Esophagus muscularis mucosa (tissue), 4 donors: Measurements from ENCODE around the gene DMD.

Experiments used
- EP300 ChIP-seq: sonication (generic); formaldehyde crosslinking; IDR thresholded peaks from one replicate; pipeline ENCODE4 v1.6.1; 2017; ENCODE audit warnings: antibody characterized with exemption
- POLR2A ChIP-seq: fragments of 450-650 bp; IDR thresholded peaks from one replicate; pipeline ENCODE4 v1.6.1; 2017; ENCODE audit warnings: antibody characterized with exemption, moderate library complexity, mild to moderate bottlenecking, low read depth
- TF ChIP-seq, protein P1 (sequence below), 3 experiments: fragments of 200-600 bp in 2 of 3; fragments of 450-650 bp in 1 of 3; sonication (generic) in 2 of 3; IDR thresholded peaks; one replicate each; pipeline ENCODE4 v1.5.1; 2017 to 2019; ENCODE audit warnings: antibody characterized with exemption in 3 of 3, mild to moderate bottlenecking in 2 of 3, moderate library complexity in 1 of 3

DNA sequence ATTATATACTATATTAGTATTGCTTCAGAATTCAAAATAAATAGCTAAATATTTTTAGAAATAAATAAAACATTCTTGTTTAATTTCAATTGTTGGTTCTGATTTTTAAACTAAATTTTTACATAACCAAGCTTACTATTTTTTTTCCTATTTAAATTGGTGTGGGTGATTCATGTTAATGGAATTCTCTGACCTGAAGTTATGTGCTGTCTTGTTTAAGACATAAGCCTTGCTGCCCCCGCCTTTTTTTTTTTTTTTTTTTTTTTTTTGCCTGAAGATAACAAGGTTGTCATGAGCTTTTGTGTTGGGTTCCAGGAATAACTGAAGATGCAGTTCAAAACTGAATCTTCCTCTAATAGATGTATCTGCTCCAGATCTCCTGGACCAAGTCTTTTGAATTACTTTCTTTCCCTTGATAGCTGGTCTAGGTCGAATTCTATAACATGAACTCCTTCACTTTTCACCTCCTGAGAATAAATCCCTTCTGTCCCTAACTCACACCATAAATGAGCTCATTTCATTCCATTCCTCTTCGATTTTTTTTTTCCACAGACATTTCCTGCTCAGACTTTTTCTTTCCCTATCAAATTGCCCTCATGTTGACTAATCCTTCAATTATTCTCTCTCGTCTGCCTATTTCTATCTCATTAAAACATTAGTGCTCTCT lies 1878.1 kb downstream of the DMD start:
- TF ChIP-seq, protein P1, sequence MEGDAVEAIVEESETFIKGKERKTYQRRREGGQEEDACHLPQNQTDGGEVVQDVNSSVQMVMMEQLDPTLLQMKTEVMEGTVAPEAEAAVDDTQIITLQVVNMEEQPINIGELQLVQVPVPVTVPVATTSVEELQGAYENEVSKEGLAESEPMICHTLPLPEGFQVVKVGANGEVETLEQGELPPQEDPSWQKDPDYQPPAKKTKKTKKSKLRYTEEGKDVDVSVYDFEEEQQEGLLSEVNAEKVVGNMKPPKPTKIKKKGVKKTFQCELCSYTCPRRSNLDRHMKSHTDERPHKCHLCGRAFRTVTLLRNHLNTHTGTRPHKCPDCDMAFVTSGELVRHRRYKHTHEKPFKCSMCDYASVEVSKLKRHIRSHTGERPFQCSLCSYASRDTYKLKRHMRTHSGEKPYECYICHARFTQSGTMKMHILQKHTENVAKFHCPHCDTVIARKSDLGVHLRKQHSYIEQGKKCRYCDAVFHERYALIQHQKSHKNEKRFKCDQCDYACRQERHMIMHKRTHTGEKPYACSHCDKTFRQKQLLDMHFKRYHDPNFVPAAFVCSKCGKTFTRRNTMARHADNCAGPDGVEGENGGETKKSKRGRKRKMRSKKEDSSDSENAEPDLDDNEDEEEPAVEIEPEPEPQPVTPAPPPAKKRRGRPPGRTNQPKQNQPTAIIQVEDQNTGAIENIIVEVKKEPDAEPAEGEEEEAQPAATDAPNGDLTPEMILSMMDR (IDR thresholded peaks at IDR 0.05) = no peak
- TF ChIP-seq POLR2A (no peak), EP300 (no peak)
